HepG2 (cell line): Measurements from ENCODE around the gene ZBTB37. TPM values are rescaled to one million over a fixed set of nuclear protein-coding genes. Genes with fewer than 3 reads are reported as not detected.

Experiments
- ATAC-seq: fragments of 200-7000 bp; cut with Tn5 transposase; 3 replicates; pipeline ENCODE4 v1.9.1; 2020; ENCODE audit warnings: mild to moderate bottlenecking, moderate library complexity
- BruUV-seq: library from RNA; stranded (reverse); fragments of 400-500 nt; replicated peaks from 2 replicates; lab custom pipeline; 2021; lab: Mats Ljungman, UMichigan
- CTCF ChIA-PET: fragments of 300-600 bp; formaldehyde crosslinking; extraction: SDS; loops from one replicate; lab custom pipeline; 2021; ENCODE audit warnings: low total read pairs, inconsistent platforms, low intra/inter-chr PET ratio; lab: Yijun Ruan, JAX
- POLR2A ChIA-PET: fragments of 350-600 bp; sonication (Branson Sonifier 250); formaldehyde crosslinking; loops from one replicate; lab custom pipeline; 2020; ENCODE audit warnings: antibody characterized with exemption, inconsistent platforms; lab: Yijun Ruan, JAX
- DNase-seq: peaks from one replicate; pipeline ENCODE4 v3.0.0-alpha.2; 2015; ENCODE audit warnings: low spot score
- FAIRE-seq: peaks from 3 replicates; lab custom pipeline; 2011; peaks lifted over from hg19 to GRCh38; lab: Jason Lieb, UNC
- H2AFZ ChIP-seq: one replicate; pipeline ENCODE4 v1.6.1; 2011; ENCODE audit warnings: low read length, inconsistent platforms
- H3K27ac ChIP-seq: fragments of 300-600 bp; 3 replicates; pipeline ENCODE4 v1.8.0; 2011; ENCODE audit warnings: mixed run types, mild to moderate bottlenecking, mixed read lengths, low read length, inconsistent platforms; ENCODE audit not compliant: insufficient read depth; ENCODE audit errors: extremely low read length
- H3K27me3 ChIP-seq, 2 experiments: fragments of 200-600 bp in 1 of 2; 2 replicates in 1 of 2; 3 replicates in 1 of 2; pipeline versions ENCODE4 v1.6.0 to v1.8.0; 2011; ENCODE audit warnings: low read length in 2 of 2, mild to moderate bottlenecking in 2 of 2, moderate library complexity in 2 of 2, inconsistent platforms in 1 of 2; ENCODE audit not compliant: insufficient read depth in 2 of 2, control insufficient read depth in 1 of 2
- H3K36me3 ChIP-seq, 2 experiments: fragments of 200-600 bp in 1 of 2; replicated peaks in 1 of 2; 2 replicates in 1 of 2; 3 replicates in 1 of 2; pipeline versions ENCODE4 v1.5.1 to v1.8.0; 2011; ENCODE audit warnings: low read length in 2 of 2, inconsistent platforms in 1 of 2; ENCODE audit not compliant: insufficient read depth in 2 of 2, control insufficient read depth in 1 of 2
- H3K4me1 ChIP-seq: 2 replicates; pipeline ENCODE4 v1.5.1; 2012; ENCODE audit warnings: low read length, inconsistent platforms; ENCODE audit not compliant: insufficient read depth
- H3K4me2 ChIP-seq: 2 replicates; pipeline ENCODE4 v1.6.0; 2011; ENCODE audit warnings: low read depth, low read length, inconsistent platforms
- H3K4me3 ChIP-seq, 3 experiments: fragments of 200-600 bp in 1 of 3; sonication (generic), shearing (Covaris generic) in 1 of 3; replicated peaks in 1 of 3; 2 replicates each; pipeline ENCODE4 v1.5.1; 2011 to 2016; ENCODE audit warnings: low read length in 3 of 3, inconsistent platforms in 2 of 3, low read depth in 2 of 3, mild to moderate bottlenecking in 2 of 3, control low read depth in 1 of 3, mixed read lengths in 1 of 3; ENCODE audit not compliant: insufficient read depth in 1 of 3
- H3K79me2 ChIP-seq: one replicate; pipeline ENCODE4 v1.6.1; 2011; ENCODE audit warnings: low read length, inconsistent platforms; ENCODE audit not compliant: insufficient read depth
- H3K9ac ChIP-seq: 2 replicates; pipeline ENCODE4 v1.6.0; 2011; ENCODE audit warnings: mild to moderate bottlenecking, low read depth, low read length, inconsistent platforms; ENCODE audit not compliant: insufficient read depth
- H3K9me3 ChIP-seq: 2 replicates; pipeline ENCODE4 v1.5.1; 2012; ENCODE audit warnings: mild to moderate bottlenecking, low read length
- H4K20me1 ChIP-seq: 2 replicates; pipeline ENCODE4 v1.6.0; 2011; ENCODE audit warnings: inconsistent platforms, mild to moderate bottlenecking, low read length, moderate library complexity; ENCODE audit not compliant: insufficient read depth
- ATRX ChIP-seq: sonication (generic); formaldehyde crosslinking; IDR thresholded peaks from 2 replicates; pipeline ENCODE4 v1.4.0; 2020; ENCODE audit warnings: missing genetic modification reagents, borderline replicate concordance
- ERF ChIP-seq: IDR thresholded peaks from 2 replicates; pipeline ENCODE4 v1.6.1; 2018; ENCODE audit warnings: missing biosample characterization, missing genetic modification reagents
- KAT8 ChIP-seq: IDR thresholded peaks from 2 replicates; pipeline ENCODE4 v1.6.1; 2016; ENCODE audit warnings: missing genetic modification reagents, missing compliant biosample characterization
- LRRFIP1 ChIP-seq: sonication (generic); formaldehyde crosslinking; conservative IDR thresholded peaks from 2 replicates; pipeline ENCODE4 v1.4.0; 2020; ENCODE audit warnings: missing genetic modification reagents
- MTA1 ChIP-seq: sonication (generic); formaldehyde crosslinking; IDR thresholded peaks from 2 replicates; pipeline ENCODE4 v1.4.0; 2020; ENCODE audit warnings: missing genetic modification reagents, mild to moderate bottlenecking, borderline replicate concordance
- NFAT5 ChIP-seq: sonication (generic); formaldehyde crosslinking; IDR thresholded peaks from 2 replicates; pipeline ENCODE4 v1.4.0; 2020; ENCODE audit warnings: missing genetic modification reagents
- NRL ChIP-seq: sonication (generic); formaldehyde crosslinking; IDR thresholded peaks from 2 replicates; pipeline ENCODE4 v1.5.0; 2020; ENCODE audit warnings: missing genetic modification reagents, mild to moderate bottlenecking, moderate library complexity, borderline replicate concordance
- THAP7 ChIP-seq: sonication (generic); formaldehyde crosslinking; IDR thresholded peaks from 2 replicates; pipeline ENCODE4 v1.8.1; 2023; ENCODE audit warnings: mild to moderate bottlenecking, missing genetic modification reagents
- ZBTB8A ChIP-seq: sonication (generic); formaldehyde crosslinking; IDR thresholded peaks from 2 replicates; pipeline ENCODE4 v1.4.0; 2020; ENCODE audit warnings: mild to moderate bottlenecking, low read depth, missing genetic modification reagents, borderline replicate concordance
- ZNF224 ChIP-seq: sonication (generic); formaldehyde crosslinking; IDR thresholded peaks from 2 replicates; pipeline ENCODE4 v1.5.0; 2020; ENCODE audit warnings: mild to moderate bottlenecking, missing genetic modification reagents
- ZNF280D ChIP-seq: sonication (generic); formaldehyde crosslinking; IDR thresholded peaks from 2 replicates; pipeline ENCODE4 v1.5.1; 2020; ENCODE audit warnings: mild to moderate bottlenecking, missing genetic modification reagents
- ZSCAN9 ChIP-seq: IDR thresholded peaks from 2 replicates; pipeline ENCODE4 v1.6.1; 2016; ENCODE audit warnings: borderline replicate concordance
- ZZZ3 ChIP-seq: sonication (generic); formaldehyde crosslinking; IDR thresholded peaks from 2 replicates; pipeline ENCODE4 v1.4.0; 2020; ENCODE audit warnings: missing genetic modification reagents, mild to moderate bottlenecking, borderline replicate concordance
- WGBS: methylation state at CpG from one replicate; pipeline ENCODE4 v1.1.6; 2017; ENCODE audit warnings: low lambda C conversion rate; 5-methylcytosine and 5-hydroxymethylcytosine counted together
- in situ Hi-C: cut with HindIII; loops from 2 replicates; pipeline ENCODE4 v1.10.0; 2017; ENCODE audit warnings: low pct_unique_long_range_greater_than_20kb; ENCODE audit not compliant: extremely low pct_ligation_motif_present
- intact Hi-C: fragments of 100-400 bp; cut with micrococcal nuclease; formaldehyde crosslinking; loops from one replicate; pipeline ENCODE4 v1.10.0; 2022; ENCODE audit not compliant: unreplicated experiment
- polyA plus RNA-seq, 8 experiments: library from polyadenylated mRNA; depleted of rRNA in 3 of 8; stranded (reverse) in 7 of 8; unstranded in 1 of 8; fragments of >200 nt; fragmentation: Illumina TruSeq in 4 of 8; extraction: Trizol in 4 of 8; gene quantifications; 2 replicates each; pipeline versions ENCODE4 v1.2.1 to v1.2.3, GENCODE V29; 2011 to 2016; ENCODE audit warnings: low read depth in 4 of 8, missing spikeins in 1 of 8, mixed read lengths in 1 of 8; ENCODE audit not compliant: insufficient read depth in 1 of 8
- total RNA-seq, 5 experiments: library from RNA; depleted of rRNA; stranded (reverse); fragments of >200 nt; fragmentation: Illumina TruSeq; extraction: Trizol; gene quantifications; 2 replicates each; pipeline ENCODE4 v1.2.3, GENCODE V29; 2016; ENCODE audit warnings: low read depth in 1 of 5

ZBTB37 gene
- total and polyA plus RNA-seq, 2 of the 13 experiments (the other 11 are each of a cell fraction or from before 2014, with no cell fraction given), result 2.6 to 7.7 TPM

- H3K27ac ChIP-seq, result no peak overlapping the region
- no peak overlapping the region for H3K4me3 ChIP-seq
- H3K79me2 ChIP-seq, result no peaks in the 10 kb centered on the region
- H3K9me3 ChIP-seq, result no peaks in the 10 kb centered on the region
- H3K4me2 ChIP-seq, result no peak overlapping the region
- peaks cover 0 to 22% of the 10 kb centered on the region in 2 experiments; a peak in 3 of 5 replicates for H3K36me3 ChIP-seq
- no peaks in the 10 kb centered on the region for H3K4me1 ChIP-seq
- 97% methylated on average over 5 of the region's 5 CpGs for WGBS
- ChIA-PET POLR2A (interaction anchor here (1.7 kb wide), 1 partner anchor 8 kb away, joined by 7 read pairs; the partner anchor contains the start of genes GAS5 and ZBTB37), CTCF (no interaction called here)
- H4K20me1 ChIP-seq, result no peaks in the 10 kb centered on the region
- in situ Hi-C loops (no loop called here), intact Hi-C loops (no loop called here)
- DNase-seq (no peak), ATAC-seq (no peak), FAIRE-seq (no peak)
- no TSS peak for BruUV-seq
- no peak overlapping the region for H2AFZ ChIP-seq
- H3K9ac ChIP-seq, result no peak overlapping the region
- H3K27me3 ChIP-seq, result no peaks in the 10 kb centered on the region
- TF ChIP-seq ZNF280D (CRISPR knock-in tag) (no peak), THAP7 (no peak), MTA1 (CRISPR knock-in tag) (no peak), ATRX (CRISPR knock-in tag) (no peak), ZZZ3 (CRISPR knock-in tag) (no peak), ZSCAN9 (CRISPR knock-in tag) (no peak), ERF (CRISPR knock-in tag) (no peak), KAT8 (no peak), ZNF224 (CRISPR knock-in tag) (no peak), NRL (no peak), ZBTB8A (no peak), NFAT5 (CRISPR knock-in tag) (no peak), LRRFIP1 (CRISPR knock-in tag) (no peak)
Measured at GRCh38 chr1:173876732-173877131, 8.6 kb downstream of the ZBTB37 start.
